Progenitor cell of endocrine pancreas (in vitro differentiated cells): ENCODE data around the gene DOP1B. TPM values are rescaled to one million over a fixed set of nuclear protein-coding genes. Genes with fewer than 3 reads are reported as not detected.
"Not testable (repeated sequence)": the region's sequence is repeated elsewhere in the genome, so short reads cannot be mapped to it uniquely, and the experiment has no call there.

Experiments
- DNase-seq: peaks from one replicate; pipeline ENCODE4 v3.0.0; 2021; ENCODE audit warnings: low spot score; ENCODE audit not compliant: unreplicated experiment
- H3K27ac Mint-ChIP-seq: 2 replicates; pipeline ENCODE4 v1.8.0; 2021; ENCODE audit warnings: mild to moderate bottlenecking, moderate library complexity, mixed read lengths
- H3K27me3 Mint-ChIP-seq: 2 replicates; pipeline ENCODE4 v1.8.0; 2021; ENCODE audit warnings: mixed read lengths
- H3K36me3 Mint-ChIP-seq: 2 replicates; pipeline ENCODE4 v1.8.0; 2022; ENCODE audit warnings: mixed read lengths; ENCODE audit not compliant: insufficient read depth
- H3K4me1 Mint-ChIP-seq: 2 replicates; pipeline ENCODE4 v1.8.0; 2021; ENCODE audit warnings: low read depth, mixed read lengths
- H3K4me3 Mint-ChIP-seq: 2 replicates; pipeline ENCODE4 v1.8.0; 2021; ENCODE audit warnings: low read depth, mild to moderate bottlenecking, moderate library complexity, mixed read lengths
- H3K9me3 Mint-ChIP-seq: 2 replicates; pipeline ENCODE4 v1.8.0; 2021; ENCODE audit warnings: low read depth, mixed read lengths
- CTCF ChIP-seq: fragments of 200-600 bp; sonication (generic); IDR thresholded peaks from one replicate; pipeline ENCODE4 v1.5.0; 2021; ENCODE audit warnings: antibody characterized with exemption, mild to moderate bottlenecking; ENCODE audit not compliant: unreplicated experiment
- total RNA-seq: library from RNA; stranded (reverse); gene quantifications from 2 replicates; pipeline ENCODE4 v1.2.1, GENCODE V29; 2021

DOP1B gene
- total RNA-seq, 1 donor from 2014 or later: 57.4 TPM

GRCh38 chr21:36190736-36191135, 34.1 kb downstream of the DOP1B start:
- H3K9me3 Mint-ChIP-seq: no peaks in the 10 kb centered on the region
- H3K27ac Mint-ChIP-seq: peak overlapping the region; percentile 59
- H3K36me3 Mint-ChIP-seq: peaks cover 6% of the 10 kb centered on the region
- no peak overlapping the region for H3K4me3 Mint-ChIP-seq
- no peak for DNase-seq
- no peaks in the 10 kb centered on the region for H3K27me3 Mint-ChIP-seq
- peaks cover 32% of the 10 kb centered on the region for H3K4me1 Mint-ChIP-seq
- TF ChIP-seq CTCF: no peak

- Mint-ChIP-seq H3K4me3 (no peak overlapping the region), H3K27me3 (no peaks in the 10 kb centered on the region), H3K9me3 (no peaks in the 10 kb centered on the region), H3K27ac (no peak overlapping the region), H3K36me3 (peaks cover 8% of the 10 kb centered on the region), H3K4me1 (peaks cover 27% of the 10 kb centered on the region)
- TF ChIP-seq CTCF: no peak
- DNase-seq: no peak
These were observed 36.6 kb downstream of the DOP1B start for GRCh38 chr21:36193200-36193599.

- no peak for DNase-seq
- Mint-ChIP-seq H3K4me3 (no peak overlapping the region), H3K9me3 (no peaks in the 10 kb centered on the region), H3K36me3 (peaks cover 9% of the 10 kb centered on the region), H3K27ac (no peak overlapping the region), H3K27me3 (no peaks in the 10 kb centered on the region), H3K4me1 (peaks cover 26% of the 10 kb centered on the region)
- no peak for TF ChIP-seq CTCF
These were observed 37.4 kb downstream of the DOP1B start for GRCh38 chr21:36194024-36194423.

GRCh38 chr21:36195613-36196012, 39.0 kb downstream of the DOP1B start:
- no peak for DNase-seq
- Mint-ChIP-seq H3K27ac (no peak overlapping the region), H3K27me3 (no peaks in the 10 kb centered on the region)

GRCh38 chr21:36199021-36199420, 42.4 kb downstream of the DOP1B start:
- no peak for DNase-seq
- H3K4me3 Mint-ChIP-seq: peak overlapping the region; percentile 27
- H3K9me3 Mint-ChIP-seq: no peaks in the 10 kb centered on the region
- peak overlapping the region; percentile 35 for H3K27ac Mint-ChIP-seq
- peaks cover 9% of the 10 kb centered on the region for H3K36me3 Mint-ChIP-seq
- TF ChIP-seq CTCF: no peak
- H3K27me3 Mint-ChIP-seq: no peaks in the 10 kb centered on the region
- peaks cover 50% of the 10 kb centered on the region for H3K4me1 Mint-ChIP-seq

More at GRCh38 chr21:36195613-36196012, 39.0 kb downstream of the DOP1B start:
- Mint-ChIP-seq H3K4me1 (peaks cover 30% of the 10 kb centered on the region), H3K36me3 (peaks cover 13% of the 10 kb centered on the region), H3K9me3 (no peaks in the 10 kb centered on the region), H3K4me3 (no peak overlapping the region)
- no peak for TF ChIP-seq CTCF

GRCh38 chr21:36199575-36199974, 43.0 kb downstream of the DOP1B start:
- H3K36me3 Mint-ChIP-seq, H3K9me3 Mint-ChIP-seq, DNase-seq: not testable (repeated sequence)

More at GRCh38 chr21:36199575-36199974, 43.0 kb downstream of the DOP1B start:
- not testable (repeated sequence) for H3K4me3 Mint-ChIP-seq, H3K27me3 Mint-ChIP-seq, H3K27ac Mint-ChIP-seq
- H3K4me1 Mint-ChIP-seq: peaks cover 49% of the 10 kb centered on the region
